ENCODE results near the gene CALCB.
"Not testable (repeated sequence)": the region's sequence is repeated elsewhere in the genome, so short reads cannot be mapped to it uniquely, and the experiment has no call there.

The CALCB gene, protein sequence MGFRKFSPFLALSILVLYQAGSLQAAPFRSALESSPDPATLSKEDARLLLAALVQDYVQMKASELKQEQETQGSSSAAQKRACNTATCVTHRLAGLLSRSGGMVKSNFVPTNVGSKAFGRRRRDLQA

DNA sequence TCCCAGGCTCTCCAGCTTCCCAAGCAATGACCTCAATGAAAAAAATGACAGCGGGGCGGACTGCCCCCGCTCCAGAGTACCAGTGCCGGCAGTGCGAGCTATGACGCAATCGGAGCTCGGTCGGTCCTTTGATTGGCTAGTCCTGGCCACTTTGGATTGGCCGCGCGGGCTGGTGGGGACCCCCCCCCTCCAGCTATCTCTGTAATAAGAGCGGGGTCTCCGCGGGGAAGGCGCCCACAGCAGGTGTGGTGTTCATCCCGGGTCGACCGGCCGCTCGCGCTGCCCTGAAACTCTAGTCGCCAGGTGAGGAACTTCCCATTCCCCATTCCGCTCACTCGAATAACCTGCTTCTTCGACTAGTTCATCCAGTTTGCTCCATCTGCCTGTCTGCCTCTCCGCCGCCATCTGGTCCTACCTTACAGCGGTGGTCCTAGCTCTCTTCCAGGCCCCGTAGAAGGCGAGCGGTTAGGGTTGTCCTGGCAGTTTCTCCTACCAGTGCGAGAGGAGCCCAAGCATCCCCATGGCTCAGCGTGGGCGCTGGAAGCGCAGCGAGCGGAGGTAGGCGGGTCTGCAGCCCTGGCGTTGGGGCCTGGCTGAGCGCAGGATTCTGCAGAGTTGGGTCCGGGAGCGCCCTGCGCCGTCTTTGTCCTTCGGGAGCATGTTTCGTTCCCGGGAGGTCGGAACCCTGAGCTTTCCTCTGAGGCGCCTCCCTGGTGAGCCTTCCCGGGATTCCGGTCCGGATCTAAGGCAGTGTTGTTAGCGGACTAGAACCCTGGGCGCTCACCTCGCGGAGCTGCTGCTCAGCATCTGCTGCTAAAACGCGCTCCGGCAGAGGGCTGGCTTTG lies at the start of gene CALCB:
TSS of gene CALCB (plus strand) at position 233 of the 845 bp plus-strand sequence. CDS start 1,126 bp downstream, outside the sequence.
- DNase-seq: no peak

DNA sequence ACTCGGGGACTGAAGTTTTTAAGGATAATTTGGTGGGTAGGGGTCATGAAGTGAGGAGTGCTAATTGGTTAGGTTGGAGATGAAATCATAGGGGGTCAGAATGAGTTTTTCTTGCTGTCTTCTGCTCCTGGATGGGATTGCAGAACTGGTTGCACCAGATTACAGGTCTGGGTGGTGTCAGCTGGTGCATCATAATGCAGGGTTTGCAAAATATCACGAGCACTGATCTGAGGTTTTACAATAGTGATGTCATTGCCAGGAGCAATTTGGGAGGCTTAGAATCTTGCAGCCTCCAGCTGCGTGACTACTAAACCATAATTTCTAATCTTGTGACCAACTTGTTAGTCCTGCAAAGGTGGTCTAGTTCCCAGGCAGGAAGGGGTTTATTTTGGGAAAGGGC lies 46.4 kb upstream of the CALCB start:
- no peak for DNase-seq

DNA sequence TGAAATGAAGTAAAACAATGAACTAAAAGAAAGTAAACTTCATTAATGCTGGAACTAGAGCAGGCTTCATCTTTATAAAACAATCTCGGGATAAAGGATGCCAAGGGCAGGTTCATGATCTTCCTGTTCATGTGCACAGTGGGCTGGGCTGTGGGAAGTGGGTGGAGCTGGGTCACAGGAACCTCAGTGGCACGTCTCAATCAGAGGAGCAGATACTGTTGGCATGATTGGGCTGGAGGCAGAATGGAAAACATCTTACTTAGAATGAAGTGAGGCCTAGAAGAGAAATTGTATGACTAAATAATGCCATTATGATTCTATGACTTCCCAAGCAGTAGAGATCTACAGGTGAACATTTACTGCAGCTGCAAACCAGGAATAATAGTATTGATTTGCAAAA lies 45.4 kb upstream of the CALCB start:
- no peak for DNase-seq

DNA sequence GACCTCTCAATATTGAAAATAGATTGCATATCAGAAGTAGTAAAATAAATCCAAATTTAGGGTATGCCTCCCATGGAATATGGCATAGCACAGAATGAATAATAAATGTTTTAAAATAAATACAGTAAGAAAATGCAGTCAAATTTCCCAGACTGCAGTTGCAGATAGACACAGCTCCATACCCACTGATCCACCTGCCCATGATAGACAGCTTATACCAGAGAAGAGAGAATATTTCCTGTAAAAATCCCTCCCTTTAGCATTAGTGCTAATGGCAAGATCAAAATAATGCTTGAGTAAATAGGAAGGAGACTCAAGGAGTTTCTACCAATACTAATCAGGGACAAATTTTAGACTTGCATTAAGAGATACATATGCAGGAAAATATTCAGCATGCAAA lies 45.0 kb upstream of the CALCB start:
- DNase-seq: no peak

- not testable (repeated sequence) for DNase-seq
These were observed 41.4 kb upstream of the CALCB start for GRCh38 chr11:15031945-15032344.

- DNase-seq: no peak
These were observed 38.6 kb upstream of the CALCB start for GRCh38 chr11:15034687-15035267.

DNA sequence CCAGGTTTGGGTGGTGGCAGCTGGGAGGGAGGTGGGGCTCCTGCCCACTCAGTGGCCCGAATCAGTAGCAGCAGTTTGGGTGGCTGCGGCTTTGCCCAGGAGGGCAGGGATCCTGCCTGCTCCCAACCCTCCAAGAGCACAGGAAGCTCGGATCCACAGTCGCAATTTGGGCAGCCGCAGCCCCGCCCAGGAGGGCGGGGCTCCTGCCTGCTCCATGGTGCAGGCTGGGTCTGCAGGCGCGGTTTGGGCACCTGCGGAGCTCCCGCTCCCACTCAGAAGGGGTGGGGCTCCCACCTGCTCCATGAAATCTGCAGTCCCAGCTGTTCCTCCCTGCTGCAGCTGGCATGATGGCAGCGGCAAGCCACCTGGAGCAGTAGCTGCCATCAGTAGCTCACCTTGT lies 38.1 kb upstream of the CALCB start:
- no peak for DNase-seq

- DNase-seq: no peak
These were observed 34.4 kb upstream of the CALCB start for GRCh38 chr11:15038963-15039362.

GRCh38 chr11:15045209-15045608 lies 28.2 kb upstream of the CALCB start:
- DNase-seq: no peak

DNA sequence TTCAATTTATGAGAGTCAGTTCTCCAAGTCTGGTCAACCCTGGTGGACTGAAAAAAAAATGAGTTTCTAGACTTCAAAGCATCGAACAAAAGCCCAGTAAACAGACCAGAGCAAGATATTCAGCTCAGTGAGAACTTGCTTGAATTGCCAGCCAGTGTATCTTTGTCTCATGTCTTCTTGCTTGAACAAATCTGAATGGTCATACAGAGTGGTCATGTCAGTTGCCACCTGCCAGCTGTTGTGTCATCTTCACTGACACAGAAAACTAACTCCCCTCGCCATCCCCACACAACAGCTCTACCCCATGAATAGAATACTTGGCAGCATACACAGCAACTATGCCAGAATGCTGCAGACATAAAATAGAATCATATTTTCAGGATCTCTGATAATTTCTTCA lies 27.5 kb upstream of the CALCB start:
- no peak for DNase-seq

DNA sequence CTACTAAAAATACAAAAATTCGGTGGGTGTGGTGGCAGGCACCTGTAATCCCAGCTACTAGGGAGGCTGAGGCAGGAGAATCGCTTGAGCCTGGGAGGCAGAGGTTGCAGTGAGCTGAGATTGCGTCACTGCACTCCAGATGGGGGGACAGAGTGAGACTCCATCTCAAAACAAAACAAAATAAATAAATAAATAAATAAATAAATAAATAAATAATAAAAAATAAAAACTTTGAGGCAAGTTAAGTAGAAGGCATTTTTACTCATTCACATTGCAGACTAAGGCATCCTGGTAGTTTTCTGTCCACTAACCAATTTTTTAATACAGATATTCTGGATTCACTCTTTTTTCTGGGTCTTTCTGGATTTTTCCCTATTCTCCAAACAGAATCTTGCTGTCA lies 26.7 kb upstream of the CALCB start:
- not testable (repeated sequence) for DNase-seq

- no peak for DNase-seq
These were observed 24.8 kb upstream of the CALCB start for GRCh38 chr11:15048616-15049015.

DNA sequence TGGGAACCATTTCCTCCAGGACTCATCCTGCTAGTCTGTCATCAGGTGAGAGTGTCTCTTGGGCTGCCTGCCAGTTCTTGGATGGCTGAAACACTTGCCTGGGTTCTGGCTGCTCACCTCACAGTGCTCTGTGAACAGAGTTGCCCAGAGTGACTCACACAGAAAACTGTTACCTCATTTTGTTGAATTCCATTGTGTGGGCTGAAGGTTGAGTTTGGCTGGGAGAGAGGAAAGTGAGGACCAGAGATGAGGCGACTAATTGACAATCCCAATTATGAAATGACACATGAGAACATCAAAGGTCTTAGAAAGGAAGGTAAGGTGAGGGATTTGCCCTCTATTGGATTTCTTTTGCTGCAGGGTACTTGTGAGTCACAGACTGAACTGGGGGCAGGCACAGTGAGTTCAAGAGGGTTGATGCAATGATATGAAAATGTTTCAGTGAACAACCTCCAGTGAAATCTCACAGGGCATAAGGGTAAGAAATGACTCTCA lies 20.2 kb upstream of the CALCB start:
- no peak for DNase-seq

DNA sequence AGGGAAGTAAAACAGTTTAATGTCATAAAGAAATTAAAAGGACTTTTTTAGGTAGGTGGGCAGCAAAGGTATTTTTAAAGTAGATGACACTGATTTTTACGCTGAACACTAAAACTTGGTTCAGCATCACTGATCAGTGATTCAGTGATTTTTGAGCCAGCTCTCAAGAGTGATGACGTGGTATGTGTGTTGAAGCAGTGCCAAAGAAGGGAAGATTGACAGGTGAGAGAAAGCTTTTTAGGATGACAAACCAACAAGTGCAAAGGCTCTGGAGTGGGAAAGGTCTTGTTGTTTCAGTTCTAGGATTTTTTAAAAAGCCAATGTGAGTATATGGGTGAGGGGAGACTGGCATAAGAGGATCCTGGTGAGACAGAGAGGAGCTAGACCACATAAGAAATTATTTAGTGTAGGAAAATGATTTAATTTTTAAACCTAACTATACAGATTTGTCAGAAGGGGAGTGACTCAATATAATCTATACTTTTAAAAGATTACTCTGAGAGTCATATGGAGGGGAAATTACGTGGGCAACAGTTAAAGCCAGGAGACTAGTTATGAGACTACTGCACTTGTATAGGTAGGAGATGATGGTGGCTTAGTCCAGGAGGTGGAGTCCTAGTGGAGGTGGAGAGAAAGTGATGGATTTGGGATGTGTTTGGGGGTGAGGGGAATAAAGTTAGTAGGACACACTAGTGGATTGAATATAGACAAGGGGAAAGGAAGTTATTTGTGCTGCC lies 17.6 kb upstream of the CALCB start:
- no peak for DNase-seq

GRCh38 chr11:15057329-15057728 lies 16.1 kb upstream of the CALCB start:
- no peak for DNase-seq

GRCh38 chr11:15059132-15059915 lies 14.1 kb upstream of the CALCB start:
- no peak for DNase-seq

DNA sequence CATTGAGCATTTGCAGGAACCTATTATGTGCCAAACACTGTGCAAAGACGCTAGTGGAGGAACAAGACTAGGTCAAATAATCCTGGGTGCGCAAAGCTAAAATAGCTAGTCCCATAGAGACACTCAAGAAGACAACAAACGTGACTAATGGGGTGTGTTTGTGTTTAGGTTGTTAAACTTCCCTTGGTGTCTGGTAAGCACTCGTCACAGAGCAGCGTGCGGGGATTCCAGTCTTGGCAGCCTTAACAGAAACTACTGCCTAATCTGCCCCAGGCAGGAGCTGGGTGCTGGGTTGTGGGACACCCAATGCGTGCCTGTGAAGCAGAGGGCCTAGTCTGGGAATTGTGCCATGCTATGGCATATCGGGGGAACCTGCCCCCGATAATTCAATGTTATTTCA lies 10.8 kb upstream of the CALCB start:
- DNase-seq: no peak

DNA sequence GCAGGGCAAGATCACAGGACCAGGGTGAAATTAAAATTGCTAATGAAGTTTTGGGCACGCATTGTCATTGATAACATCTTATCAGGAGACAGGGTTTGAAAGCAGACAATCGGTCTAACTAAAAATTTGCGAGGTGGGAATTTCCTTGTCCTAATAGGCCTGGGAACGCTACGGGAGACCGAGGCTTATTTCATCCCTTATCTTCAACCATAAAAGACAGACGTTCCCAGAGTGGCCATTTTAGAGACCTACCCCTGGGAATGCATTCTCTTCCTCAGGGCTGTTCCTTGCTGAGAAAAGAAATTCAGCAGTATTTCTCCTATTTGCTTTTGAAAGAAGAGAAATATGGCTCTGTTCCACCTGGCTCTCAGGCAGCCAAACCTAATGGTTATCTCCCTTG lies 3.6 kb upstream of the CALCB start:
- DNase-seq: not testable (repeated sequence)

DNA sequence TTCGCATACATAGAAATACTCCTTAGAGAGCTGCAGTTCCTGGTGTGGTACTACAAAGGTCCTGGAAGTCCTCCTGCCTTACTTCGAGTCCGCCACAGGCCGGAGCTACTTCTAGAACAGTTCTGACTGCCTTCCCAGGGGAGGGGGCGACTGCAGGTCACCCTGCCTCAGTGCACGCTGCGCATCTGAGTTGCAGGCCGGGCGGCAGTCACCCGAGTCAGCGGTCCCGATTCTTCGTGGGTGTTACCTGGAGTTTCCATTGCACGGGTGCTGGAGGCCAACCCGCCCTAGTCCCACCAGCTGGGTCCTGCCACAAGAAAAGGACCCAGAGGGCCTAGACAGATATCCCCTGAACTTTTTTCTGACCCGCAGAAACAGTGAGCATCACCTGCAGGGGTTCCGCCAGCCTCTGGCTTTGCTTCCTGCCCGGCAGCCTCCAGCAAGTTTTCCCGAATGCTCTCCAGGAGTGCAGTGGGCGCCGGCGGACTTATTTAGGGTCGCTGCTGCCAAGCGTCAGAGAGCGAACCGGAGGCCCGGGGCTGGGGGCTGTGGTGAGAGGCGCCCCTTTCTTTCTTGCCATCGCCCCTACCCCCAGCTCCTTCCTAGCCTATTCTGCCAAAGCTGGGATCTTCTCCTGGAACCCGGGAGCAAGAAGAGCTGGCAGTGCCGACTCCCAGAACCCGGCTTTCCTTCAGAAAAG lies 1.7 kb upstream of the CALCB start:
- DNase-seq: no peak

GRCh38 chr11:15072551-15073143 lies 746 bp upstream of the CALCB start:
- no peak for DNase-seq
